Lower leg skin (tissue), 3 donors: ENCODE data around the gene AP1S2.

ENCODE experiments used
- POLR2A ChIP-seq, 2 donors: fragments of 450-650 bp; IDR thresholded peaks; one replicate each; pipeline ENCODE4 v1.6.1; 2016 to 2017; ENCODE audit warnings: antibody characterized with exemption in 2 of 2, mild to moderate bottlenecking in 1 of 2, moderate library complexity in 1 of 2
- TF ChIP-seq, protein P1 (sequence below), 3 donors: fragments of 450-650 bp; IDR thresholded peaks; one replicate each; pipeline ENCODE4 v1.5.1; 2016; ENCODE audit warnings: antibody characterized with exemption in 3 of 3, mild to moderate bottlenecking in 3 of 3, moderate library complexity in 2 of 3

DNA sequence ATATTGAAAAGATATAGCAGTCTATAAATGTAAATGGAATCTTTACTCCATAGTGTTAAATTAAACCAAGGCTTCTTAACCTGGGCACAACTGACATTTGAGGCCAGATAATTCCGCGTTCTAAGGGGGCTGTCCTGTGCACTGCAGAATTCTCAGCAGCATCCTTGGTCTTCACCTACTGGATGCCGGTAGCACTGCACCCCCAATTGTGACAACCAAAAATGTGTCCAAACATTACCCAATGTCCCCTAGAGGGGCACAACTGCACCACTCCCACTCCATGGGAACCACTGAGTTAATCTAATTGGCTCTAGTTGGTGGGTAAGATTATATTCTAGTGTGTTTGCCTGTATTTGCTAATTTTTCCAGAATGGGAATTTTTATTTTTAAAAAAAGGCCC lies 16.6 kb downstream of the AP1S2 start:
- TF ChIP-seq, protein P1, sequence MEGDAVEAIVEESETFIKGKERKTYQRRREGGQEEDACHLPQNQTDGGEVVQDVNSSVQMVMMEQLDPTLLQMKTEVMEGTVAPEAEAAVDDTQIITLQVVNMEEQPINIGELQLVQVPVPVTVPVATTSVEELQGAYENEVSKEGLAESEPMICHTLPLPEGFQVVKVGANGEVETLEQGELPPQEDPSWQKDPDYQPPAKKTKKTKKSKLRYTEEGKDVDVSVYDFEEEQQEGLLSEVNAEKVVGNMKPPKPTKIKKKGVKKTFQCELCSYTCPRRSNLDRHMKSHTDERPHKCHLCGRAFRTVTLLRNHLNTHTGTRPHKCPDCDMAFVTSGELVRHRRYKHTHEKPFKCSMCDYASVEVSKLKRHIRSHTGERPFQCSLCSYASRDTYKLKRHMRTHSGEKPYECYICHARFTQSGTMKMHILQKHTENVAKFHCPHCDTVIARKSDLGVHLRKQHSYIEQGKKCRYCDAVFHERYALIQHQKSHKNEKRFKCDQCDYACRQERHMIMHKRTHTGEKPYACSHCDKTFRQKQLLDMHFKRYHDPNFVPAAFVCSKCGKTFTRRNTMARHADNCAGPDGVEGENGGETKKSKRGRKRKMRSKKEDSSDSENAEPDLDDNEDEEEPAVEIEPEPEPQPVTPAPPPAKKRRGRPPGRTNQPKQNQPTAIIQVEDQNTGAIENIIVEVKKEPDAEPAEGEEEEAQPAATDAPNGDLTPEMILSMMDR (IDR thresholded peaks at IDR 0.05): no peak
- no peak for TF ChIP-seq POLR2A (IDR thresholded peaks at IDR 0.05)
